PFSK-1 (cell line): Measurements from ENCODE around the gene TANGO2.

Experiments used
- POLR2AphosphoS5 ChIP-seq: IDR thresholded peaks from 2 replicates; pipeline ENCODE4 v1.6.1; 2012; ENCODE audit warnings: low read depth, mild to moderate bottlenecking, control low read depth, low read length, moderate library complexity
- TAF1 ChIP-seq: IDR thresholded peaks from 2 replicates; pipeline ENCODE4 v1.6.1; 2012; ENCODE audit warnings: low read length, control low read depth, borderline replicate concordance; ENCODE audit not compliant: insufficient read depth

GRCh38 chr22:20018001-20018400, 2.9 kb upstream of the TANGO2 start:
- TF ChIP-seq TAF1 (no peak), POLR2AphosphoS5 (no peak)
